Astrocyte of the cerebellum (primary cell): ENCODE measurements around the gene COL4A1.

Experiments used
- DNase-seq: peaks from one replicate; pipeline ENCODE4 v3.0.0-alpha.2; 2011; ENCODE audit warnings: low read depth
- H3K4me3 ChIP-seq: 2 replicates; pipeline ENCODE4 v1.5.1; 2011; ENCODE audit warnings: mild to moderate bottlenecking, low read depth, low read length, moderate library complexity
- in situ Hi-C: cut with HindIII; loops from 2 replicates; pipeline ENCODE4 v1.10.0; 2017; ENCODE audit warnings: low sequenced_read_pairs
- TF ChIP-seq, protein P1 (sequence below): IDR thresholded peaks from 2 replicates; pipeline ENCODE4 v1.5.1; 2012; ENCODE audit warnings: low read length, low read depth, moderate library complexity, mild to moderate bottlenecking; ENCODE audit errors: missing control alignments

COL4A1 gene

DNA sequence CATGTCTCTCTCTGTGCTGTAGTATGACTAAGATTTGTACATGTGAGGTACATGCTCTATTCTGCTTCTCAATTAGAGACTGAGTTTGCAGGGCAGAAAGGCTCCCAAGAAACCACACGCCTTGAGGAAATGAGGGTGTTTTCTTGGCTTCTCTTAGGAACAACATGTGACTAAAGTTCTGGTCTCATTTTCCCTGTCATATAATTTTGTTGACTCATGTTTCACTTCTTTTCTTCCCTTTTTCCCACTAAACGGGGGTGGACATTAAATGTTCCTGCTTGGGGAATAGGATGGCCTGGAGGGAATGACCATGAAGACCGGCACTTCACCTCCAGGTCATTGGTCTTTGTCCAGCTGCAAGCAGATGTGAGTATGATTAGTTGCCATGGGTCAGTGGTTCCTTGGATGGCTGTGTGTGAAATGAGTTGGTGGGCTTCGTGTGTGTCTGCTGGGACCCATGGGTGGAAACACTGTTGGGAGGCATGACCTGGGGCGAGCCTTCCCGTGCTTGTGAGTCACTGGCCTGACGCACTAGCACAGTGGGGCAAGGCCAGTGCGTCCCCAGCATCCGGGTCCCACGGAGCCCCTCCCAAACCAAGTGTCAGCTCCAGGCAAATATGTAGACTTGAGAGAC lies 56.6 kb downstream of the COL4A1 start:
- TF ChIP-seq, protein P1, sequence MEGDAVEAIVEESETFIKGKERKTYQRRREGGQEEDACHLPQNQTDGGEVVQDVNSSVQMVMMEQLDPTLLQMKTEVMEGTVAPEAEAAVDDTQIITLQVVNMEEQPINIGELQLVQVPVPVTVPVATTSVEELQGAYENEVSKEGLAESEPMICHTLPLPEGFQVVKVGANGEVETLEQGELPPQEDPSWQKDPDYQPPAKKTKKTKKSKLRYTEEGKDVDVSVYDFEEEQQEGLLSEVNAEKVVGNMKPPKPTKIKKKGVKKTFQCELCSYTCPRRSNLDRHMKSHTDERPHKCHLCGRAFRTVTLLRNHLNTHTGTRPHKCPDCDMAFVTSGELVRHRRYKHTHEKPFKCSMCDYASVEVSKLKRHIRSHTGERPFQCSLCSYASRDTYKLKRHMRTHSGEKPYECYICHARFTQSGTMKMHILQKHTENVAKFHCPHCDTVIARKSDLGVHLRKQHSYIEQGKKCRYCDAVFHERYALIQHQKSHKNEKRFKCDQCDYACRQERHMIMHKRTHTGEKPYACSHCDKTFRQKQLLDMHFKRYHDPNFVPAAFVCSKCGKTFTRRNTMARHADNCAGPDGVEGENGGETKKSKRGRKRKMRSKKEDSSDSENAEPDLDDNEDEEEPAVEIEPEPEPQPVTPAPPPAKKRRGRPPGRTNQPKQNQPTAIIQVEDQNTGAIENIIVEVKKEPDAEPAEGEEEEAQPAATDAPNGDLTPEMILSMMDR: no peak
- H3K4me3 ChIP-seq: no peak overlapping the region
- in situ Hi-C loops: no loop called here
- DNase-seq: peak; percentile 22

DNA sequence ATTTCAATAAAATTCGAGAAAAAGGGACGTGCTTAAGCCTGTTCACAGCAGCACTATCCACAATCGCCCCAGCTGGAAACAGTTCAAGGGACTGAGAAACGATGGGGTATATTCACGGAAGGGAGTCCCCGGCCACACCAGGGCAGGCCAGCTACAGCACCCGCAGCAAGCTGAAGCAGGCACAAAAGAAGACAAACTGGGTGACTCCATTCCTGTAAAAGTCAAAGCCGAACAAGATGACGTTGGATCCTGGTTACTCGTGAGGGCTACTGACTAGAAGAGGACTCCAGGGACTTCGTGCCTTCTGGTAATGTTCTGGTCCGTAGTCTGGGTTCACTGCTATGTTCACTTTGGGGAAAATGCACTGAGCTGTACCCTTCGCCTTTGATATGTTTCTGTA lies 57.6 kb downstream of the COL4A1 start:
- in situ Hi-C loops: no loop called here

GRCh38 chr13:110248449-110249143 lies 58.4 kb downstream of the COL4A1 start:
- in situ Hi-C loops: no loop called here
- no peak overlapping the region for H3K4me3 ChIP-seq
- TF ChIP-seq, protein P1: no peak
- DNase-seq: no peak

More for the DNA sequence above, 57.6 kb downstream of the COL4A1 start:
- no peak for DNase-seq
- no peak overlapping the region for H3K4me3 ChIP-seq
- TF ChIP-seq, protein P1: no peak

DNA sequence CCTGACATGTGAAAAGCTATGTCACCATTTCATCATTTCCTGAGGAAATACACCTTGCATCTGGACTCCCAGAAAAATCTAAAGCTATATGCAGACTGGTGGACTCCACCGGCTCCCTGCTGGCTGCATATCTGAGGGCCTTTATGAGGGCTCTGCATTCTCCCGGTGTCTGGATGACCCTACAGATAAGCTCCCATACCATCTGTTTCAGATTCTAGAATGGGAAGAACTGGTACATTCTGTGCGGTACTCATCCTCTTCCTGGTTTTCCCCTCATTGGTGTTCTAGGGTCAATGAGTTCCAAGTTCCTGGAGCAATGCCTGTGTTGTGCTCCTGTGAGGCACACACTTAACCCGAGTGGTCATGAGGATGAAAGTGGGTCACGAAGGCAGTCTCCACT lies 60.4 kb downstream of the COL4A1 start:
- in situ Hi-C loops: no loop called here
- TF ChIP-seq, protein P1: no peak
- no peak overlapping the region for H3K4me3 ChIP-seq
- DNase-seq: no peak

GRCh38 chr13:110245416-110245899 lies 61.5 kb downstream of the COL4A1 start:
- TF ChIP-seq, protein P1: no peak
- DNase-seq: peak; percentile 9
- in situ Hi-C loops: no loop called here
- H3K4me3 ChIP-seq: no peak overlapping the region

DNA sequence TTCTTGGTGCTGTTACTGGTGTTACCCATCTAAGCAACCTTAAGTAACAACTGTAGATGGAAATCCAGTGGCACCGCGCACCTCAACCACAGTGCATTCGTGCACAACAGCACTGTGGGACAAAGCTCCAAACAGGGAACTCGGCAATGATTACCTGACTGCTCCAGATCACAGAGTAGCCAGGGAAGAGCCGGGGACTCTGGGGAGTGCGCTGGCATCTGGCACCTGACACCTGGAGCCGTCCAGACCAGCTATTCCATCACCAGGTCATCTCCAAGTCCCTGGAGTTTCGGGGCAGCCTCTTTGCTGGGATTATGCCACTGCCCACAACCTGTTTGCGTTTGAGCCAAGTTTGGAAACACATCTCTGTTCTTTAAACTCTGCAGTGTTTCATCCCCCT lies 62.0 kb downstream of the COL4A1 start:
- DNase-seq: no peak
- no peak overlapping the region for H3K4me3 ChIP-seq
- TF ChIP-seq, protein P1: no peak
- in situ Hi-C loops: loop anchor here (5.0 kb wide), 1 partner anchor 47 kb away; no protein-coding TSS in a partner anchor
